ENCODE data around the gene PRICKLE4.

- no peak for TF ChIP-seq EP300 (conservative IDR thresholded peaks at IDR 0.05; ENCODE audit: poor library complexity, severe bottlenecking)
- TF ChIP-seq EZH2 (IDR thresholded peaks at IDR 0.05; ENCODE audit: borderline replicate concordance, insufficient read depth, low read length, poor library complexity, severe bottlenecking) = no peak
- no peak for TF ChIP-seq CTCF (IDR thresholded peaks at IDR 0.05; ENCODE audit: poor library complexity, severe bottlenecking)
- no peak for TF ChIP-seq RAD21 (conservative IDR thresholded peaks at IDR 0.05)
- no peak for TF ChIP-seq POLR2AphosphoS5 (IDR thresholded peaks at IDR 0.05)
- no peak for TF ChIP-seq TAF1 (IDR thresholded peaks at IDR 0.05; ENCODE audit: low read depth)
These were observed 2.7 kb downstream of the PRICKLE4 start for GRCh38 chr6:41783106-41783780.
